ENCODE results near the gene ACSF3.

ACSF3 gene

DNA sequence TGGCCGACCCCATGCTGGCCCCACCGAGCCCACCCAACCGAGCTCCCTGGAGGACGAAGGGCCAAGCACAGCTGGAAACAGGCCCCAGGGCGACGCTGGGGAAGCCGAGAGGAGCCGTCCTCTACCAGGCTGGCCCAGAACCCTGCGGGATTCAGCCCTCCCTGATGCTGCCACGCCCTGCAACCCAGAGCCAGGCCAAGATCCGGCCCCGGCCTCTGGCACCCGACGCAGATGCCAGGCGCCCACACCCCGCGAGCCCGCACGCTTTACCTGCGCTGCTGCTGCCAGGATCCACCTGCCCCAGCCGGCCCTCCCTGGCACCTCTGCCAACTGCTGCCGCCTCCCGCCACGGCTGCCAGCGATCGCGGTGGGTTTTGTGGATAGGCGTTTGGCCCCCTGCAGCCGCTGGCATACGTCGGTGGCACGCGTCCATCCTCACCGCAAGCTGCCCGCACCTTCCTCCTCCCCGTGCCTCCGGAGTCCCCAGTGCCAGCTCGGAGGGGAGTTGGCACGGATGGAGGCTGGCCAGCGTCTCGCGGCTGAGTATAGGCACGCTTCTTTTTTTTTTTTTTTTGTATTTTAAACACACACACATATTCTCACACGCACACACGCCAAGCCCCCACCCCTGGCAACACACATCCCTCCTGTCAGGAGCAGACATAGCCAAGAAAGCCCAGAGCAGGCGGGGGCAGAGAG, 41.3 kb upstream of the ACSF3 start:
- peak overlapping the region; percentile 53 for H3K4me3 ChIP-seq (ENCODE audit: low read length)
- no peak for DNase-seq (ENCODE audit: low read depth)
- TF ChIP-seq, protein P1, sequence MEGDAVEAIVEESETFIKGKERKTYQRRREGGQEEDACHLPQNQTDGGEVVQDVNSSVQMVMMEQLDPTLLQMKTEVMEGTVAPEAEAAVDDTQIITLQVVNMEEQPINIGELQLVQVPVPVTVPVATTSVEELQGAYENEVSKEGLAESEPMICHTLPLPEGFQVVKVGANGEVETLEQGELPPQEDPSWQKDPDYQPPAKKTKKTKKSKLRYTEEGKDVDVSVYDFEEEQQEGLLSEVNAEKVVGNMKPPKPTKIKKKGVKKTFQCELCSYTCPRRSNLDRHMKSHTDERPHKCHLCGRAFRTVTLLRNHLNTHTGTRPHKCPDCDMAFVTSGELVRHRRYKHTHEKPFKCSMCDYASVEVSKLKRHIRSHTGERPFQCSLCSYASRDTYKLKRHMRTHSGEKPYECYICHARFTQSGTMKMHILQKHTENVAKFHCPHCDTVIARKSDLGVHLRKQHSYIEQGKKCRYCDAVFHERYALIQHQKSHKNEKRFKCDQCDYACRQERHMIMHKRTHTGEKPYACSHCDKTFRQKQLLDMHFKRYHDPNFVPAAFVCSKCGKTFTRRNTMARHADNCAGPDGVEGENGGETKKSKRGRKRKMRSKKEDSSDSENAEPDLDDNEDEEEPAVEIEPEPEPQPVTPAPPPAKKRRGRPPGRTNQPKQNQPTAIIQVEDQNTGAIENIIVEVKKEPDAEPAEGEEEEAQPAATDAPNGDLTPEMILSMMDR (IDR thresholded peaks at IDR 0.05; ENCODE audit: insufficient read depth, low read depth, low read length, missing control alignments), result no peak

- peak; percentile 70 for DNase-seq (ENCODE audit: low read depth)
- TF ChIP-seq, protein P1 (IDR thresholded peaks at IDR 0.05; ENCODE audit: insufficient read depth, low read depth, low read length, missing control alignments), result no peak
- peak overlapping the region; percentile 53 for H3K4me3 ChIP-seq (ENCODE audit: low read length)
Measured at GRCh38 chr16:89052890-89053724, 40.5 kb upstream of the ACSF3 start.

- no peak overlapping the region for H3K4me3 ChIP-seq (ENCODE audit: low read length)
- no peak for DNase-seq (ENCODE audit: low read depth)
- TF ChIP-seq, protein P1 (IDR thresholded peaks at IDR 0.05; ENCODE audit: insufficient read depth, low read depth, low read length, missing control alignments), result no peak
Measured at GRCh38 chr16:89053725-89054029, 40.0 kb upstream of the ACSF3 start.

DNA sequence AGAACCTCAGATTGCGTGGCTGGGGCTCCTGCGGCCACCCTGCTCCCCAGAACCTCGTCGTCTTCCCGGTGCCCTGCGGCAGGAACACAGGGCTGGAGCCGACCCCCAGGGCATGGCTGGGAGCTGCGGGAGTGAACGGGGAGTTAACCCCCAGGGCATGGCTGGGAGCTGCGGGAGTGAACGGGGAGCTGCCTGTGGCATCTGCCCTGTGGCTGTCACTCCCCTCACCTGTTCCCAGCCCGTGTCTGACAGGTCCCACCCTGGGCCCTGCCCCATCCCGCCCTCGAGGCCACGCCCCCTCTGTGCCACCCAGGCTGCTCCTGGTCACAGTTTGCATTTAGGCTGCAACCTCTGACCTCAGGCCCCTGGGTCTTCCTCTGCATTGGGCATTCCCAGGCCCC, 39.4 kb upstream of the ACSF3 start:
- no peak overlapping the region for H3K4me3 ChIP-seq (ENCODE audit: low read length)
- TF ChIP-seq, protein P1 (IDR thresholded peaks at IDR 0.05; ENCODE audit: insufficient read depth, low read depth, low read length, missing control alignments), result no peak
- DNase-seq (ENCODE audit: low read depth), result no peak

GRCh38 chr16:89054714-89055113, 38.9 kb upstream of the ACSF3 start:
- no peak overlapping the region for H3K4me3 ChIP-seq (ENCODE audit: low read length)
- TF ChIP-seq, protein P1 (IDR thresholded peaks at IDR 0.05; ENCODE audit: insufficient read depth, low read depth, low read length, missing control alignments), result no peak
- no peak for DNase-seq (ENCODE audit: low read depth)

- no peak for DNase-seq (ENCODE audit: low read depth)
- H3K4me3 ChIP-seq (ENCODE audit: low read length), result no peak overlapping the region
- TF ChIP-seq, protein P1 (IDR thresholded peaks at IDR 0.05; ENCODE audit: insufficient read depth, low read depth, low read length, missing control alignments), result no peak
Measured at GRCh38 chr16:89055313-89055712, 38.3 kb upstream of the ACSF3 start.

Data from epithelial cell of esophagus (primary cell).